ENCODE results near the gene OPCML.

DNA sequence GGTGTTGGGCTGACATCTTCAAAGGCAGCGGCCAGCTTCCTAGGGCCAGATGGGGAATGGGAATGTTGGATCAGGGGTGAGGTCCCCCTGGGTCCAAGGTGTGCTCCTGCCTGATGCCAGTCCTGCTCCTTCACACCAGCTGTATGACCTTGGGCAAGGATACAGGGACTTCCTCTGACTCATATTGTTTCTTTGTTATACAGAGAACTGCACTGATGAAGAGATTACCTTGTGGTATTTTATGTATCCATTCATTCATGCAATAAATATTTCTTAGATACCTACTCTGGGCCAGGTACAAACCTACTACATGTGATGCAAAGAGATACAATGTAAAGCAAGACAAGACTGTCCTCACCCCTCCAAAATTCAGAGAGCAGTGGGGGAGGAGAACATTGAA is 3.9 kb upstream of the OPCML start:
- TF ChIP-seq, protein P1, sequence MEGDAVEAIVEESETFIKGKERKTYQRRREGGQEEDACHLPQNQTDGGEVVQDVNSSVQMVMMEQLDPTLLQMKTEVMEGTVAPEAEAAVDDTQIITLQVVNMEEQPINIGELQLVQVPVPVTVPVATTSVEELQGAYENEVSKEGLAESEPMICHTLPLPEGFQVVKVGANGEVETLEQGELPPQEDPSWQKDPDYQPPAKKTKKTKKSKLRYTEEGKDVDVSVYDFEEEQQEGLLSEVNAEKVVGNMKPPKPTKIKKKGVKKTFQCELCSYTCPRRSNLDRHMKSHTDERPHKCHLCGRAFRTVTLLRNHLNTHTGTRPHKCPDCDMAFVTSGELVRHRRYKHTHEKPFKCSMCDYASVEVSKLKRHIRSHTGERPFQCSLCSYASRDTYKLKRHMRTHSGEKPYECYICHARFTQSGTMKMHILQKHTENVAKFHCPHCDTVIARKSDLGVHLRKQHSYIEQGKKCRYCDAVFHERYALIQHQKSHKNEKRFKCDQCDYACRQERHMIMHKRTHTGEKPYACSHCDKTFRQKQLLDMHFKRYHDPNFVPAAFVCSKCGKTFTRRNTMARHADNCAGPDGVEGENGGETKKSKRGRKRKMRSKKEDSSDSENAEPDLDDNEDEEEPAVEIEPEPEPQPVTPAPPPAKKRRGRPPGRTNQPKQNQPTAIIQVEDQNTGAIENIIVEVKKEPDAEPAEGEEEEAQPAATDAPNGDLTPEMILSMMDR (conservative IDR thresholded peaks at IDR 0.05), result no peak
- TF ChIP-seq EZH2 (IDR thresholded peaks at IDR 0.05; ENCODE audit: low read depth), result no peak

Measured in PC-9 (cell line).